CD1c-positive myeloid dendritic cell (primary cell): ENCODE measurements around the gene PKNOX2.

Experiments used
- DNase-seq: peaks from one replicate; pipeline ENCODE4 v3.0.0-alpha.2; 2016; ENCODE audit errors: extremely low spot score

The PKNOX2 gene

DNA sequence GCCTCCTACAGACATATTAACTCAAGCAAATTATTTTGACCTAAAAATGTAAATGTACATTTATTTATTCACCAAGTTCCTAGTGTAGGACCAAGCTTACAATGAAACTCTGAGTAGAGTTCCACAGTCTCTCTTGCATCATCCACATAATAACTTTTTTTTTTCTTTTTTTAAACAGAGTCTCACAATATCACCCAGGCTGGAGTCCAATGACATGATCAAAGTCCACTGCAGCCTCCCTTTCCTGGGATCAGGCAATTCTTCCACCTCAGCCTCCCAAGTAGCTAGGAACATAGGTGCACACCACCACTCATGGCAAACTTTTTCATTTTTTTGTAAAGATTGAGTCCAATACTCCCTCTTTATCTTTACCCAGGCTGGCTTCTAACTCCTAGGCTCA is 303.5 kb downstream of the PKNOX2 start:
- no peak for DNase-seq

DNA sequence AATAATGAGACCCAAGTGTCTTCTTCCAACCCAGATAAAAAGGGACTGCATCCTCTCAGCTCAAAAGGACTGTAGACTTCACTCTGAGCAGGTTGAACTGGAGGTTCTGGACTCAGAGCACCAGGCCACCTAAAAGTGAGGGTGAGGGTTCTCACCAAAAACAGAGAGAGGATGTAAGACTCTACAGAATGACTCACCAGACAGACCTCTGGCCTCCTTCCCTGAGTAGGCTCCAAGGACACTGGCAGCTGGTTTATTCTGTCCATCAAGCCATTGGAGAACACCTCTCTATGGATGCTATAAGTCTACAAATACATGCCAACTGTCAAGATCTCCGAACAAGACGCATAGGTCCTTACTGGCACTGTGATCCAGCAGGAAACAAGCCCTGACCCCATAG is 304.3 kb downstream of the PKNOX2 start:
- DNase-seq = no peak

- DNase-seq = no peak
These were observed 305.8 kb downstream of the PKNOX2 start for GRCh38 chr11:125470355-125470754.

DNA sequence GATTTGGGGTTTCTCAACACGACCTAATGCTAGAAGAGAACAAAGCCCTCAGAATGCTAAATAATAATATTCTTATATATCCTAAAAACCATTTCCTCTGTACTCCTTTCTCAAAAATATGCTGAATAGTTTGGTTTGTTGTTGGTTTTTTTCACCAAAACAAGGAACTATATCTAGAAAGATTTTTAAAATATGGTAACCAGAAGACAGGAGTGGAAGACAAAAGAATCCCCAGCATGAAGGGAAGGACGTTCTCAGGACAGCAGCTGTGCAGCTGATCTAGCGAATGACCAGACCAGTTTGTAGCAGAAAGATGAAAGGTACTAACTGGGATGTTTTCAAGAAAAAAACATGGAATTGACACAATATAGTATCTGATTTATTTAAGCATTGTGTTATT is 312.2 kb downstream of the PKNOX2 start:
- DNase-seq = no peak

DNA sequence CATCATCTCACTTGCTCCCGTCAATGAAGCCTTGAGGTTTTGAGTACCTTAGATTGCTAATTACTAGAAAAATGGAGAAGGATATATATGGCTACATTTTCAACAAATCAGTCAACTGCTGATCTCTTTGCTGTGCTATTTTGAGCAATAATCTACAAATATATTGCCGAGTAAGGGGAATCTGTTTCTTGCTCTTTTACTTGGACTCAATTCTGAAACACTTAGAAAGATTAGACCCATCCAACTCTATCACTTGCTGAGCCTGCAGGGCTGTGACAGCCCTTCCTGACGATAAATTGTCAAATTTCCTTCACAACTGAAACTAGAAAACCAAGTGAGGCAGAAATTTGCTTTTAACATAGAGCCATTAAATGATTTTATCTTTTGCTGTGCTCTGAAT is 314.6 kb downstream of the PKNOX2 start:
- DNase-seq = no peak

DNA sequence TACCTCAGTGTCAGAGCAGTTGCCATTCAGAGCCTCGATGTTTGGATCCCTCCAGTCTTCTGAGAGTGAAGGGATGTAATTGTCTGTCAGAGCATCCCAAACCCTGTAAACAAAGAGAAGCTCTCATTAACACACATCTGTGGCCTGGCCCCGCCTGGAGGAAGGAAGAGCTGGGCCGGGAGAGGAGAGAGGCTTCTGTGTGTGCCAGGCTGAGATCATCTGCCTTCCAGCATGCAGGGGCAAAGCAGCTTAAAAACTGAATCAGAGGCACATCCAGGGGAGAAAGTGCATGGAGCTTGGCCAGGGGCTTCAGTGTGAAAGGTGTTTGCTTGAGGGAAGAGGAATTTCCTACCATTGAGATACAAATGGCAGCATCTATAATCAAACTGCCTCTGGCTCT is 317.0 kb downstream of the PKNOX2 start:
- no peak for DNase-seq
